Tongue (tissue), 3 donors: Measurements from ENCODE around the gene TEX11. TPM values are rescaled to one million over a fixed set of nuclear protein-coding genes. Genes with fewer than 3 reads are reported as not detected.

Source experiments
- DNase-seq: peaks from one replicate; pipeline ENCODE4 v3.0.0-alpha.2; 2015
- small RNA-seq: library from RNA; depleted of rRNA; stranded (forward); fragments of <200 nt; gene quantifications from one replicate; pipeline ENCODE3, GENCODE V24; 2014; ENCODE audit warnings: low replicate concordance
- total RNA-seq: library from RNA; depleted of rRNA; stranded (reverse); fragments of >200 nt; gene quantifications from one replicate; pipeline ENCODE4 v1.2.3, GENCODE V29; 2014

Gene TEX11
- total RNA-seq, 1 donor from 2014 or later = not detected

DNA sequence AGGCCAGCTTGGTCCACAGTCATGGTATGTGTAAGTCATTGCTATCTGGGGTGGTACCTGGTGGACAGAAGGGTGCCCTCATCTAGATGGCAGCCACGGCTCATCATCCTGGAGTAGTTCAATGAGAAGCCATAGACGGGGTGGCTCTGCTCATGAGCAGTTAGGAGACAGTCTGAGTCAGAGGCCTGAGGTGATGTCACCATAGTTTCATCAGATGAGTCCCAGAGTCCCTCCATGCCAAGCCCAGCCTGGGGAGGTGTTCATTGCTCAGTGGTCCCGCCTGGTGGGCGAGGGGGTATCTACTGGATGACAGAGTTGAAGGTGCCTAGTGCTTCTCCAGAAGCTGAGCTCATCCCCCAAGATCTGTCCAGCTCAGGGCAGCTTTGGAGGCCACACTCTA is 414.1 kb downstream of the TEX11 start:
- no peak for DNase-seq

DNA sequence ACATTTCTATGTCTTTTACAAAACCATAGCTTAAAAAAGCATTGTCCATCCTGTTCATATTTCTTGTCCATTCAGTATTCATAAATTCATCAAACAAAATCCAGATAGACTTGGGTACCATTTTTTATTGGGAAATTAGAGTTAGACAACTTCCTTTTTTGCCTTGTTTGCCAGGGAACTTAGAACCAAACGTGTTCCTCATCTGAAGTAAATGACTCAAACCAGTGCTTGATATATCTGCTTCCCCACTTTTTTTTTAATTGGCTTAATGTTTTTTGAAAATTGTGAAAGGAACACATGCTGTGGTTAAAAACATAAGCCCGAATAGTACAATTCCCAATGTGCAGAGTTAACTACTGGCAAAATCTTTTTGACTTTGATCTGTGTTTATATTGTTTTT is 419.7 kb downstream of the TEX11 start:
- no peak for DNase-seq

DNA sequence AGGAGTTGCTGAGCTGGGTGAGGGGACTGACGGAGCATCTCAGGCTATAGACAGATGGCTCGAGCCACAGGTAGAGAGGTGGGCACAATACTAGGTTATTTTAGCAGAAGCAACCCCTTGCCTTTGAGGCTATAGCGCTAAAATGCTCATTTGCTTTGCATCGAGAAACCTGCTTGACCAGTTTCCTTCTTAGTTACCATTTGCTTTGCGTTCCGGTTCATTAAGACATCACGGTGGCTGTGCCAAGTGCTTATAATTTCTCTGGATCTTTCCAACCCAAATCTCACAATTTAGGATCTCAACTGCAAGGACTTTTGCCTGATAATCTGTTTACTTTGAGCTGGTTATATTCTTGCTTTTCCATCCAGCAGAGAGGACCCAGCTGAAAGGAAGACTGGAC is 423.0 kb downstream of the TEX11 start:
- DNase-seq = no peak

DNA sequence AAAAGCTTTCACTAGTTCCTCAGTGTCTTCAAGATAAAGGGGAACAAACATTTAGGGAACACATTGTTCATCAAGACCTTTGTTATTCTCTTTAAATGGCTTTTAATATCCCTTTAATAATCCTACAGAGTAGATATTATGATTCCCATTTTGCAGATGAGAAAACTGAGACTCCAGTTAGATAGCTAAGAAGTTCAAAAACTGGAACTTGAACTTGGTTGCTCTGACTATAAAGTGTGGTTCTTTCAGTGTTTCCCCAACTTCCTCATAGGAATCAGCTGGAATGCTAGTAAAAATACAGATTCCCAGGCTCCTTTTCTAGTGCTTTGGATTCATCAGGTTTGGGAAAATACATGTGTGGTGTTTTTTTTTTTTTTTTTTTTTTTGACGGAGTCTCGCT is 426.2 kb downstream of the TEX11 start:
- no peak for DNase-seq

DNA sequence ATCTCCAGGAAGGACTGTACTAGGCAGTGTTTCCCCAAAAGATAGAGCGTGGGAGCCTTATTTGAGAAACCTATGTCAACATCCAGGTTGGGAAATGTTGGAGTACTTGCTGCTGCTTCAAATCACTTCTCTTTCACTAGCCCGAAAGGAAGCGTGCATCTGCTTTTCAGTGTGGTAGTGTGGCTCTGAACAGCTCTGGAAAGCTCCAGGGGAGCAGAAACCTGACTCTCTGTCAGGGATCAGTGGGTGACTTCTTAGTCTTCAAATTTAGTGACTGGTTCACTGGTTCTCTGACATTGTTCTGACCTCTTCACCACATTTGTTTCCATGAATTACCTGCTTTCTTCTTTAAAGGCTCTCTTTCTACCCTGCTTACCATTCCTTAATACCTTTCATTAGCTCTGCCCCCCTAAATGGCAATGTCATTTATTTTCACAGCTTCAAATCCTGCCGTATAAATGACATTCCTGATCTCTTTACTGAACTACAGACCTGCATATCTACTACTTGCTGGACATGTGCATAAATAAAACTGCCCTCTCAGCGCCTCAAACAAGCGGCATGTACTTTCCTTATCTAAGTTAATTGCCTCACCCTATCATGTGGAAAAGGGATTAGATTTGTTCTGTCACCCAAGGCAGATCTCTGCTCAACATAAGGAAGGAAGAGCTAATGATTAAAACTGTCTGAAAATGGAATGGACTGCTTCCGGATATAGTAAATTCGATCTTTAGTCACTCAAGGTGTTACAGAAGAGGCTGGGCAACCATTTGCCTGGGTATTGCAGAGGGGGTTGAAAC is 426.8 kb downstream of the TEX11 start:
- no peak for DNase-seq

GRCh38 chrX:70480660-70481018 is 427.9 kb downstream of the TEX11 start:
- peak; percentile 21 for DNase-seq

GRCh38 chrX:70479922-70480659 is 428.4 kb downstream of the TEX11 start:
- no peak for DNase-seq

GRCh38 chrX:70479247-70479921 is 429.1 kb downstream of the TEX11 start:
- no peak for DNase-seq

Small RNAs within 50 kb of the gene (small RNA-seq; reads per million reads assigned to genes)
- not detected for gene SNORD3E

Other genes starting within 250 kb of the TEX11 start
- gene SLC7A3, start 22.4 kb upstream of the TEX11 start, total RNA-seq = 0.51 TPM
- gene SNX12, start 159.6 kb upstream of the TEX11 start, total RNA-seq = 49.3 TPM
- 19.5 TPM for gene FOXO4, start 187.1 kb upstream of the TEX11 start, total RNA-seq
- gene CXorf65, start 198.0 kb upstream of the TEX11 start, total RNA-seq = not detected
- 4.3 TPM for gene IL2RG, start 202.9 kb upstream of the TEX11 start, total RNA-seq
- gene MED12, start 209.9 kb upstream of the TEX11 start, total RNA-seq = 33.5 TPM
- gene NLGN3, start 236.1 kb upstream of the TEX11 start, total RNA-seq = 3.7 TPM